SK-N-SH (cell line): ENCODE data around the gene RBM38.

Experiments
- CHD2 ChIP-seq: fragments of 150-350 bp; IDR thresholded peaks from 2 replicates; pipeline ENCODE4 v1.6.1; 2018; ENCODE audit warnings: low read length; ENCODE audit not compliant: partially characterized antibody
- POLR2AphosphoS5 ChIP-seq: IDR thresholded peaks from 2 replicates; pipeline ENCODE4 v1.6.1; 2012; ENCODE audit warnings: low read depth, low read length
- TF ChIP-seq, protein P1 (sequence below): fragments of 200-600 bp; sonication (generic); IDR thresholded peaks from 2 replicates; pipeline ENCODE4 v1.6.1; 2017; ENCODE audit warnings: antibody characterized with exemption, mild to moderate bottlenecking, moderate library complexity

DNA sequence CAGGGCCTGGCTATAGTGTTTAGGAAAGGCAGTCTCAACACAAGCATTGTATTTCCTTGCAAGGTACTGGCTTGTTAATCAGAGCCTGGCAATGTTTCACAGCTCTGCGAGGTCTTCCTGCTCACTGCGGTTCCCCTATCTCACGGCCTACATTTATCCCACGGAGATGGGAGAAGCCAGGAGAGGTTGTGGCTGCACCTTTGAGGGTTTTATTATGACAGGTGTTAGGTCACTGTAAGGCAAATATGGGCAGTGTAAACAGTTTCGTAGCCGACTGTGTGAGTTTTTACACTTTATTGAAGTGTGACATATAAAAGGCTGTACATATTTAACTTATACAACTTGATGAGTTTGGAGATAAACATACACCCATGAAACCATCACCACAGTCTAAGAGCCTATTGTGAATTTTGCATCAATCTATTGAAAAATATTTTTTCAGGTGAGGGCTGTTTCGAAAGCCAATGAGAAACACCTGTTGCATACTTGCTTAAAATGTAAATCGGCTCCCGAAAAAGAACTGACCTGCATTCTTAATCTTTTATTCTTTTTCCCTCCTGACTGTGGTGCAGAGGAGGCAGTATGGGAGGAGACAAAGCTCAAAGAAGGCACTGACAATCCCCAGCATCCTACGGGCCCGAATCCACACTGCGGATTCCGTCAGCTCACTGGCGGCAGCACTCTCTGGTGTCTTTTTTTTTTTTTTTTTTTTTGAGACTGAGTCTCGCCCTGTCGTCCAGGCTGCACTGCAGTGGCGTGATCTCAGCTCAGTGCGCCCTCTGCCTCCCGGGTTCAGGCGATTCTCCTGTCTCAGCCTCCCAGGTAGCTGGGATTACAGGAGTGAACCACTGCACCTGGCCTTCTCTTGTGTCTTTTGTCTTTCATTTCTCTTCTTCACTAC, 7.5 kb upstream of the RBM38 start:
- TF ChIP-seq, protein P1, sequence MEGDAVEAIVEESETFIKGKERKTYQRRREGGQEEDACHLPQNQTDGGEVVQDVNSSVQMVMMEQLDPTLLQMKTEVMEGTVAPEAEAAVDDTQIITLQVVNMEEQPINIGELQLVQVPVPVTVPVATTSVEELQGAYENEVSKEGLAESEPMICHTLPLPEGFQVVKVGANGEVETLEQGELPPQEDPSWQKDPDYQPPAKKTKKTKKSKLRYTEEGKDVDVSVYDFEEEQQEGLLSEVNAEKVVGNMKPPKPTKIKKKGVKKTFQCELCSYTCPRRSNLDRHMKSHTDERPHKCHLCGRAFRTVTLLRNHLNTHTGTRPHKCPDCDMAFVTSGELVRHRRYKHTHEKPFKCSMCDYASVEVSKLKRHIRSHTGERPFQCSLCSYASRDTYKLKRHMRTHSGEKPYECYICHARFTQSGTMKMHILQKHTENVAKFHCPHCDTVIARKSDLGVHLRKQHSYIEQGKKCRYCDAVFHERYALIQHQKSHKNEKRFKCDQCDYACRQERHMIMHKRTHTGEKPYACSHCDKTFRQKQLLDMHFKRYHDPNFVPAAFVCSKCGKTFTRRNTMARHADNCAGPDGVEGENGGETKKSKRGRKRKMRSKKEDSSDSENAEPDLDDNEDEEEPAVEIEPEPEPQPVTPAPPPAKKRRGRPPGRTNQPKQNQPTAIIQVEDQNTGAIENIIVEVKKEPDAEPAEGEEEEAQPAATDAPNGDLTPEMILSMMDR, result no peak
- TF ChIP-seq CHD2 (no peak), POLR2AphosphoS5 (no peak)
